Thyroid gland (tissue), 4 donors: Measurements from ENCODE around the gene SCUBE2.

Experiments used
- POLR2A ChIP-seq, 2 donors: fragments of 450-650 bp; IDR thresholded peaks; one replicate each; pipeline ENCODE4 v1.6.1; 2017; ENCODE audit warnings: antibody characterized with exemption in 2 of 2, mild to moderate bottlenecking in 2 of 2, moderate library complexity in 1 of 2
- TF ChIP-seq, protein P1 (sequence below), 6 experiments: fragments of 200-600 bp in 3 of 6; fragments of 450-650 bp in 3 of 6; sonication (generic) in 3 of 6; IDR thresholded peaks; one replicate each; pipeline ENCODE4 v1.5.1; 2016 to 2019; ENCODE audit warnings: antibody characterized with exemption in 6 of 6, mild to moderate bottlenecking in 2 of 6, inconsistent platforms in 1 of 6, moderate library complexity in 1 of 6

DNA sequence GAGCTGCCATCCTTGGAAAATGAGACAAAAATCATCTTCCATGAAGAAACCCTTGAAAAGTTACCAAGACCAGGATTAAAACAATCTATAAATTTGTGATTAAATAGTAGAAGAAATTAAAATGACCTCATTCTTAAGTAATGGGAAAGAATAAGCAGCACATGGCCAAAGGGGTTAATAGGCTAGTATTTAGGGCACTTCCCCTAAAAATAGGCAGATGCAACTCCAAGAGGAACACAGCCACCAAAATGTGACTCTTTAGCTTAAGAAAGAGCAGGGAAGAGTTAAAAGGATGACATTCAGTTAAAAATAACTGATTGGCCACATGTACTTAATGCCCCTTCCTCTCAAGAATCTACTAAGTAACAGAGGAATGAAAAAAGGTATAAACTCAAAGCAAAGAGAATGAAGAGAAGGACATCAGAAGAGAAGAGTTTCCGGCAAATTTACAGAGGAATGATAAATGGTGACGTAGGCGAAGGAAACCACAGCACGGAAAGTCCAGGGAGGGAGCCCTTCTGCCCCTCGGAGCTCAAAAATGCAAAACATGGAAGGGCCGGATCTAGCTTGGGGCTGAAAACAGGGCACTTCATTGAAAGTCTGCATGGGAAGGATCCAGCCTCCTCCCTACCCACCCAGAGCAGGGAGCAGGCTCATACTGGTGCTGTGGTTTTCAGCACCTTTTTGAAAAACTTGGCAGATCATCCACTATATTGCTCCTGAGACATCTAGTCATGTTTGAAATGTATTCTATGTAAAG lies 17.8 kb downstream of the SCUBE2 start:
- no peak for TF ChIP-seq POLR2A (IDR thresholded peaks at IDR 0.05)
- TF ChIP-seq, protein P1, sequence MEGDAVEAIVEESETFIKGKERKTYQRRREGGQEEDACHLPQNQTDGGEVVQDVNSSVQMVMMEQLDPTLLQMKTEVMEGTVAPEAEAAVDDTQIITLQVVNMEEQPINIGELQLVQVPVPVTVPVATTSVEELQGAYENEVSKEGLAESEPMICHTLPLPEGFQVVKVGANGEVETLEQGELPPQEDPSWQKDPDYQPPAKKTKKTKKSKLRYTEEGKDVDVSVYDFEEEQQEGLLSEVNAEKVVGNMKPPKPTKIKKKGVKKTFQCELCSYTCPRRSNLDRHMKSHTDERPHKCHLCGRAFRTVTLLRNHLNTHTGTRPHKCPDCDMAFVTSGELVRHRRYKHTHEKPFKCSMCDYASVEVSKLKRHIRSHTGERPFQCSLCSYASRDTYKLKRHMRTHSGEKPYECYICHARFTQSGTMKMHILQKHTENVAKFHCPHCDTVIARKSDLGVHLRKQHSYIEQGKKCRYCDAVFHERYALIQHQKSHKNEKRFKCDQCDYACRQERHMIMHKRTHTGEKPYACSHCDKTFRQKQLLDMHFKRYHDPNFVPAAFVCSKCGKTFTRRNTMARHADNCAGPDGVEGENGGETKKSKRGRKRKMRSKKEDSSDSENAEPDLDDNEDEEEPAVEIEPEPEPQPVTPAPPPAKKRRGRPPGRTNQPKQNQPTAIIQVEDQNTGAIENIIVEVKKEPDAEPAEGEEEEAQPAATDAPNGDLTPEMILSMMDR (IDR thresholded peaks at IDR 0.05): no peak
